HEK293 (cell line): ENCODE data around the gene NFIB.
A peak's percentile ranks its signal among the peaks of the same experiment; 100 is the strongest.

Experiments
- HOXA7 ChIP-seq: sonication (generic); formaldehyde crosslinking; IDR thresholded peaks from 2 replicates; pipeline ENCODE4 v1.8.1; 2022; ENCODE audit warnings: missing genetic modification reagents, borderline replicate concordance
- INSM2 ChIP-seq: fragments of 450-650 bp; formaldehyde crosslinking; IDR thresholded peaks from 2 replicates; pipeline ENCODE4 v1.5.1; 2016; ENCODE audit warnings: missing biosample characterization, missing genetic modification characterization
- KLF16 ChIP-seq: fragments of 450-650 bp; formaldehyde crosslinking; IDR thresholded peaks from 2 replicates; pipeline ENCODE4 v1.5.1; 2017; ENCODE audit warnings: missing biosample characterization, missing genetic modification characterization
- MEIS1 ChIP-seq: sonication (generic); formaldehyde crosslinking; IDR thresholded peaks from 2 replicates; pipeline ENCODE4 v1.8.1; 2022; ENCODE audit warnings: missing genetic modification reagents, mild to moderate bottlenecking, borderline replicate concordance
- PRDM10 ChIP-seq: fragments of 450-650 bp; formaldehyde crosslinking; IDR thresholded peaks from 2 replicates; pipeline ENCODE4 v1.5.1; 2016; ENCODE audit warnings: missing biosample characterization, missing genetic modification characterization
- PRDM6 ChIP-seq: fragments of 450-650 bp; formaldehyde crosslinking; IDR thresholded peaks from 2 replicates; pipeline ENCODE4 v1.5.1; 2017; ENCODE audit warnings: missing biosample characterization, missing genetic modification characterization
- SCRT2 ChIP-seq: fragments of 450-650 bp; formaldehyde crosslinking; IDR thresholded peaks from 2 replicates; pipeline ENCODE4 v1.5.1; 2016; ENCODE audit warnings: missing biosample characterization, missing genetic modification characterization
- SP2 ChIP-seq: fragments of 450-650 bp; formaldehyde crosslinking; IDR thresholded peaks from 2 replicates; pipeline ENCODE4 v1.5.1; 2016; ENCODE audit warnings: missing biosample characterization, missing genetic modification characterization
- TCF7L2 ChIP-seq: IDR thresholded peaks from 2 replicates; pipeline ENCODE4 v1.6.1; 2011; ENCODE audit warnings: low read depth, mild to moderate bottlenecking, inconsistent platforms, low read length, moderate library complexity, borderline replicate concordance
- ZBTB11 ChIP-seq: fragments of 450-650 bp; formaldehyde crosslinking; conservative IDR thresholded peaks from 2 replicates; pipeline ENCODE4 v1.5.1; 2016; ENCODE audit warnings: low read depth, missing biosample characterization, missing genetic modification characterization
- ZBTB20 ChIP-seq: fragments of 450-650 bp; formaldehyde crosslinking; IDR thresholded peaks from 2 replicates; pipeline ENCODE4 v1.5.1; 2016; ENCODE audit warnings: missing biosample characterization, missing genetic modification characterization
- ZFP69B ChIP-seq: fragments of 450-650 bp; formaldehyde crosslinking; IDR thresholded peaks from 2 replicates; pipeline ENCODE4 v1.5.1; 2016; ENCODE audit warnings: missing biosample characterization, missing genetic modification characterization
- ZNF10 ChIP-seq: fragments of 450-650 bp; formaldehyde crosslinking; IDR thresholded peaks from 2 replicates; pipeline ENCODE4 v1.5.1; 2017; ENCODE audit warnings: missing biosample characterization, missing genetic modification characterization
- ZNF132 ChIP-seq: fragments of 450-650 bp; formaldehyde crosslinking; IDR thresholded peaks from 2 replicates; pipeline ENCODE4 v1.5.1; 2017; ENCODE audit warnings: missing biosample characterization, missing genetic modification characterization, borderline replicate concordance
- ZNF394 ChIP-seq: fragments of 450-650 bp; formaldehyde crosslinking; IDR thresholded peaks from 2 replicates; pipeline ENCODE4 v1.5.1; 2016; ENCODE audit warnings: missing biosample characterization, missing genetic modification characterization, mild to moderate bottlenecking, moderate library complexity, borderline replicate concordance
- ZNF518A ChIP-seq: fragments of 450-650 bp; formaldehyde crosslinking; conservative IDR thresholded peaks from 2 replicates; pipeline ENCODE4 v1.5.1; 2016; ENCODE audit warnings: low read depth, missing biosample characterization, missing genetic modification characterization
- ZNF555 ChIP-seq: fragments of 450-650 bp; formaldehyde crosslinking; conservative IDR thresholded peaks from 2 replicates; pipeline ENCODE4 v1.5.1; 2017; ENCODE audit warnings: missing biosample characterization, mild to moderate bottlenecking, missing genetic modification characterization, inconsistent platforms
- ZNF596 ChIP-seq: fragments of 450-650 bp; IDR thresholded peaks from 2 replicates; pipeline ENCODE4 v1.5.0; 2018; ENCODE audit warnings: missing biosample characterization, mild to moderate bottlenecking, missing genetic modification characterization, moderate library complexity
- ZNF830 ChIP-seq: fragments of 450-650 bp; IDR thresholded peaks from 2 replicates; pipeline ENCODE4 v1.5.0; 2018; ENCODE audit warnings: missing biosample characterization, missing genetic modification characterization, low read depth, mild to moderate bottlenecking, moderate library complexity
- ZSCAN18 ChIP-seq: fragments of 450-650 bp; formaldehyde crosslinking; IDR thresholded peaks from 2 replicates; pipeline ENCODE4 v1.5.1; 2016; ENCODE audit warnings: missing biosample characterization, missing genetic modification characterization
- ZSCAN23 ChIP-seq: fragments of 450-650 bp; formaldehyde crosslinking; IDR thresholded peaks from 2 replicates; pipeline ENCODE4 v1.5.1; 2016; ENCODE audit warnings: missing biosample characterization, missing genetic modification characterization
- ZXDB ChIP-seq: fragments of 450-650 bp; formaldehyde crosslinking; IDR thresholded peaks from 2 replicates; pipeline ENCODE4 v1.5.1; 2016; ENCODE audit warnings: missing biosample characterization, missing genetic modification characterization

Gene NFIB

GRCh38 chr9:14314424-14314928 is 535 bp upstream of the NFIB start (continued):
- TF ChIP-seq ZNF518A (tag by site-specific recombination) (no peak), ZSCAN18 (tag by site-specific recombination) (no peak), ZBTB20 (tag by site-specific recombination) (peak; percentile 91; the same call in 1 of the 2 replicates), ZNF394 (peak; percentile 48; the same call in 1 of the 2 replicates), ZNF596 (tag by site-specific recombination) (peak; percentile 74; the same call in 1 of the 2 replicates), ZFP69B (tag by site-specific recombination) (peak; percentile 50; the same call in 1 of the 2 replicates), HOXA7 (CRISPR knock-in tag) (no peak), SCRT2 (no peak), ZSCAN23 (tag by site-specific recombination) (no peak), PRDM10 (peak; percentile 71; the same call in 1 of the 2 replicates), TCF7L2 (no peak), PRDM6 (tag by site-specific recombination) (peak; percentile 53), MEIS1 (CRISPR knock-in tag) (no peak), ZXDB (tag by site-specific recombination) (peak; percentile 42; the same call in 1 of the 2 replicates), ZBTB11 (tag by site-specific recombination) (peak; percentile 74), INSM2 (tag by site-specific recombination) (peak; percentile 69; the same call in 1 of the 2 replicates), ZNF830 (tag by site-specific recombination) (no peak), ZNF555 (tag by site-specific recombination) (no peak), ZNF132 (tag by site-specific recombination) (no peak), KLF16 (tag by site-specific recombination) (peak; percentile 9; the same call in 1 of the 2 replicates), SP2 (tag by site-specific recombination) (peak; percentile 54), ZNF10 (tag by site-specific recombination) (no peak)
